HEK293 (cell line): Measurements from ENCODE around the gene RBM39.

Experiments
- CTCF ChIA-PET: fragments of 350-600 bp; formaldehyde crosslinking; extraction: SDS; loops from one replicate; lab custom pipeline; 2021; ENCODE audit warnings: antibody characterized with exemption; lab: Yijun Ruan, JAX
- POLR2A ChIA-PET: fragments of 300-600 bp; formaldehyde crosslinking; extraction: SDS; loops from one replicate; lab custom pipeline; 2020; ENCODE audit warnings: antibody characterized with exemption, inconsistent platforms; lab: Yijun Ruan, JAX
- H3K27ac ChIP-seq: fragments of 200-500 bp; sonication (Bioruptor generic); 2 replicates; pipeline ENCODE4 v1.5.1; 2014; ENCODE audit warnings: low read depth, low read length, control low read depth, inconsistent platforms; ENCODE audit errors: extremely low read depth
- H3K36me3 ChIP-seq, 2 experiments: fragments of 200-500 bp in 1 of 2; sonication (Bioruptor generic) in 1 of 2; 1 replicate in 1 of 2; 2 replicates in 1 of 2; pipeline ENCODE4 v1.5.1; 2014 to 2017; ENCODE audit warnings: inconsistent platforms in 2 of 2, low read length in 2 of 2; ENCODE audit not compliant: control insufficient read depth in 2 of 2, insufficient read depth in 1 of 2
- H3K4me1 ChIP-seq: fragments of 200-500 bp; sonication (Bioruptor generic); 2 replicates; pipeline ENCODE4 v1.5.1; 2014; ENCODE audit warnings: mild to moderate bottlenecking, low read length, inconsistent platforms; ENCODE audit not compliant: control insufficient read depth, insufficient read depth
- H3K4me3 ChIP-seq: 2 replicates; pipeline ENCODE4 v1.5.1; 2011; ENCODE audit warnings: low read depth, mild to moderate bottlenecking, control low read depth, low read length, moderate library complexity
- H3K9me3 ChIP-seq: fragments of 200-500 bp; sonication (Bioruptor generic); 2 replicates; pipeline ENCODE4 v1.5.1; 2014; ENCODE audit warnings: low read depth, low read length, inconsistent platforms; ENCODE audit not compliant: control insufficient read depth, insufficient read depth
- EGR2 ChIP-seq: fragments of 450-650 bp; formaldehyde crosslinking; IDR thresholded peaks from 2 replicates; pipeline ENCODE4 v1.5.1; 2016; ENCODE audit warnings: low read depth, missing biosample characterization, missing genetic modification characterization
- REPIN1 ChIP-seq: fragments of 450-650 bp; formaldehyde crosslinking; IDR thresholded peaks from 2 replicates; pipeline ENCODE4 v1.5.1; 2017; ENCODE audit warnings: missing biosample characterization, missing genetic modification characterization, low read depth
- TRIM28 ChIP-seq: IDR thresholded peaks from 2 replicates; pipeline ENCODE4 v1.6.1; 2011; ENCODE audit warnings: low read length, control low read depth, borderline replicate concordance
- ZBTB8A ChIP-seq: fragments of 450-650 bp; formaldehyde crosslinking; IDR thresholded peaks from 2 replicates; pipeline ENCODE4 v1.5.1; 2016; ENCODE audit warnings: missing biosample characterization, missing genetic modification characterization
- ZFHX2 ChIP-seq: fragments of 450-650 bp; formaldehyde crosslinking; conservative IDR thresholded peaks from 2 replicates; pipeline ENCODE4 v1.5.1; 2016; ENCODE audit warnings: missing biosample characterization, missing genetic modification characterization
- ZIC2 ChIP-seq: fragments of 450-650 bp; formaldehyde crosslinking; IDR thresholded peaks from 2 replicates; pipeline ENCODE4 v1.5.1; 2016; ENCODE audit warnings: missing biosample characterization, missing genetic modification characterization
- ZNF335 ChIP-seq: fragments of 450-650 bp; formaldehyde crosslinking; conservative IDR thresholded peaks from 2 replicates; pipeline ENCODE4 v1.5.1; 2016; ENCODE audit warnings: missing biosample characterization, missing genetic modification characterization
- ZNF521 ChIP-seq: fragments of 450-650 bp; formaldehyde crosslinking; IDR thresholded peaks from 2 replicates; pipeline ENCODE4 v1.5.1; 2017; ENCODE audit warnings: missing biosample characterization, mild to moderate bottlenecking, missing genetic modification characterization
- ZNF600 ChIP-seq: fragments of 450-650 bp; formaldehyde crosslinking; IDR thresholded peaks from 2 replicates; pipeline ENCODE4 v1.5.1; 2016; ENCODE audit warnings: missing biosample characterization, missing genetic modification characterization
- ZNF664 ChIP-seq: fragments of 450-650 bp; formaldehyde crosslinking; IDR thresholded peaks from 2 replicates; pipeline ENCODE4 v1.5.1; 2016; ENCODE audit warnings: missing biosample characterization, missing genetic modification characterization
- ZNF707 ChIP-seq: fragments of 450-650 bp; formaldehyde crosslinking; IDR thresholded peaks from 2 replicates; pipeline ENCODE4 v1.5.1; 2016; ENCODE audit warnings: missing biosample characterization, missing genetic modification characterization
- ZNF777 ChIP-seq: fragments of 450-650 bp; formaldehyde crosslinking; IDR thresholded peaks from 2 replicates; pipeline ENCODE4 v1.5.1; 2017; ENCODE audit warnings: missing biosample characterization, missing genetic modification characterization, borderline replicate concordance
- ZNF792 ChIP-seq: fragments of 450-650 bp; formaldehyde crosslinking; IDR thresholded peaks from 2 replicates; pipeline ENCODE4 v1.5.1; 2016; ENCODE audit warnings: missing biosample characterization, missing genetic modification characterization
- ZSCAN18 ChIP-seq: fragments of 450-650 bp; formaldehyde crosslinking; IDR thresholded peaks from 2 replicates; pipeline ENCODE4 v1.5.1; 2016; ENCODE audit warnings: missing biosample characterization, missing genetic modification characterization
- TF ChIP-seq, protein P1 (sequence below): fragments of 450-650 bp; formaldehyde crosslinking; conservative IDR thresholded peaks from 2 replicates; pipeline ENCODE4 v1.5.1; 2016; ENCODE audit warnings: low read depth, missing biosample characterization, missing genetic modification characterization
- TF ChIP-seq, protein P2 (sequence below): fragments of 450-650 bp; formaldehyde crosslinking; IDR thresholded peaks from 2 replicates; pipeline ENCODE4 v1.5.1; 2016; ENCODE audit warnings: missing biosample characterization, missing genetic modification characterization

Gene RBM39

DNA sequence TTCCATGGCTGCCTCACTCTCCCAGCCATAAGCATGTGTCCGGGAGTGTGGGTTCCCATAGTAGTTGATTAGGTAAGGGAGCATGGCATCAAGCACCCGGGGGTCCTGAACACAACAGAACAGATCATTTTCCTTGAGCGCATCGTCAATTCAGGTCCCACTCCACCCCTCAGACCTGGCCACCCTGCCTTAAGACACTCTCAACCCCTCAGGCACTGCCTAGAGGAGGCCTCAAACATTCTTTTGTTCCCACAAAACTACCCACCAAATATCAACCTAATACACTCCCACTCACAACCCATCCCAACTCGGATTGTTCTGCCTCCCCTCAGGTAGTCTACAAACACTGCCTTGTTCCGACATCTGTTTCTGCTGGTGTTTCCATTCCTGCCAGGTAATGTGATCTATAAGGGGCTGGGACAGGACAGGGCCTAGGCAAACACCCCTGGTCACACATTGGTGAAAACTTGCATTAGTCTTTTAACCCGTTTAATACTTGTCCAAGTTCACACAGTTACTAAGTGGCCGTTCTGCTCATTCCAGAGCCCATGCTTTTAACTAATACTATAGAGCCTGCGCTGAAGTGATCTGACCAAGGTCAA is 44.3 kb downstream of the RBM39 start:
- TF ChIP-seq ZNF335 (peak; percentile 35), ZNF664 (0 out of 2 replicates have a peak, but pooled peaks have one; percentile 7), ZIC2 (no peak), ZNF707 (tag by site-specific recombination) (no peak), ZNF600 (tag by site-specific recombination) (peak; percentile 77), ZNF521 (tag by site-specific recombination) (no peak), EGR2 (tag by site-specific recombination) (peak; percentile 69), ZFHX2 (tag by site-specific recombination) (peak; percentile 64; the same call in 1 of the 2 replicates)
- TF ChIP-seq, protein P1, sequence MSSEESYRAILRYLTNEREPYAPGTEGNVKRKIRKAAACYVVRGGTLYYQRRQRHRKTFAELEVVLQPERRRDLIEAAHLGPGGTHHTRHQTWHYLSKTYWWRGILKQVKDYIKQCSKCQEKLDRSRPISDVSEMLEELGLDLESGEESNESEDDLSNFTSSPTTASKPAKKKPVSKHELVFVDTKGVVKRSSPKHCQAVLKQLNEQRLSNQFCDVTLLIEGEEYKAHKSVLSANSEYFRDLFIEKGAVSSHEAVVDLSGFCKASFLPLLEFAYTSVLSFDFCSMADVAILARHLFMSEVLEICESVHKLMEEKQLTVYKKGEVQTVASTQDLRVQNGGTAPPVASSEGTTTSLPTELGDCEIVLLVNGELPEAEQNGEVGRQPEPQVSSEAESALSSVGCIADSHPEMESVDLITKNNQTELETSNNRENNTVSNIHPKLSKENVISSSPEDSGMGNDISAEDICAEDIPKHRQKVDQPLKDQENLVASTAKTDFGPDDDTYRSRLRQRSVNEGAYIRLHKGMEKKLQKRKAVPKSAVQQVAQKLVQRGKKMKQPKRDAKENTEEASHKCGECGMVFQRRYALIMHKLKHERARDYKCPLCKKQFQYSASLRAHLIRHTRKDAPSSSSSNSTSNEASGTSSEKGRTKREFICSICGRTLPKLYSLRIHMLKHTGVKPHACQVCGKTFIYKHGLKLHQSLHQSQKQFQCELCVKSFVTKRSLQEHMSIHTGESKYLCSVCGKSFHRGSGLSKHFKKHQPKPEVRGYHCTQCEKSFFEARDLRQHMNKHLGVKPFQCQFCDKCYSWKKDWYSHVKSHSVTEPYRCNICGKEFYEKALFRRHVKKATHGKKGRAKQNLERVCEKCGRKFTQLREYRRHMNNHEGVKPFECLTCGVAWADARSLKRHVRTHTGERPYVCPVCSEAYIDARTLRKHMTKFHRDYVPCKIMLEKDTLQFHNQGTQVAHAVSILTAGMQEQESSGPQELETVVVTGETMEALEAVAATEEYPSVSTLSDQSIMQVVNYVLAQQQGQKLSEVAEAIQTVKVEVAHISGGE (tag by site-specific recombination), result peak; percentile 50
- CTCF ChIA-PET, result no interaction called here

DNA sequence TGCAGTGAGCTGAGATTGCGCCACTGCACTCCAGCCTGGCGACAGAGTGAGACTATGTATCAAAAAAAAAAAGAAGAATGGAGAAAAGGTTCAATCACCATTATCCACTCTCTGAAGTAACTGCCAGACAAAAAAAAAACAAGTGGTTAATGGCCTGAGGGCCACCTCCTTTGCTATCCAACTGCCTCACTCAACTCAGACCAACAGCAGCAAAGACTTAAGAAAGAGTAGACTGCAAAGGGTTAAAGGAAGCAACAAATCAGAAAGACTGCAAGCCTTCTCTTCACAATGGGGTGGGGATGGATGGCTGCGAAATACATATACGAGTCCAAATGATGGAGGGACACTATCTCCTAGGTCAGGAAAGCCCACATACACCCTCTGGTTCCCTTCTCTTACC is 46.1 kb downstream of the RBM39 start:
- ChIA-PET CTCF (interaction anchor here (0.7 to 0.9 kb wide), 2 partner anchors 258 to 357 kb away, joined by 3 read pairs; partner anchors contain the start of gene SCAND1), POLR2A (no interaction called here)
- TF ChIP-seq ZSCAN18 (no peak), TRIM28 (no peak), ZNF792 (tag by site-specific recombination) (no peak), REPIN1 (tag by site-specific recombination) (no peak), ZNF777 (tag by site-specific recombination) (no peak), ZBTB8A (tag by site-specific recombination) (no peak)
- TF ChIP-seq, protein P2, sequence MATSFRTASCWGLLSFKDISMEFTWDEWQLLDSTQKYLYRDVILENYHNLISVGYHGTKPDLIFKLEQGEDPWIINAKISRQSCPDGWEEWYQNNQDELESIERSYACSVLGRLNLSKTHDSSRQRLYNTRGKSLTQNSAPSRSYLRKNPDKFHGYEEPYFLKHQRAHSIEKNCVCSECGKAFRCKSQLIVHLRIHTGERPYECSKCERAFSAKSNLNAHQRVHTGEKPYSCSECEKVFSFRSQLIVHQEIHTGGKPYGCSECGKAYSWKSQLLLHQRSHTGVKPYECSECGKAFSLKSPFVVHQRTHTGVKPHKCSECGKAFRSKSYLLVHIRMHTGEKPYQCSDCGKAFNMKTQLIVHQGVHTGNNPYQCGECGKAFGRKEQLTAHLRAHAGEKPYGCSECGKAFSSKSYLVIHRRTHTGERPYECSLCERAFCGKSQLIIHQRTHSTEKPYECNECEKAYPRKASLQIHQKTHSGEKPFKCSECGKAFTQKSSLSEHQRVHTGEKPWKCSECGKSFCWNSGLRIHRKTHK, result no peak
- Histone ChIP-seq H3K36me3 (peaks cover 16 to 32% of the 10 kb centered on the region in 2 experiments; a peak in 2 of 3 replicates), H3K4me1 (0 out of 2 replicates have a peak, but pooled peaks cover 4% of the 10 kb centered on the region), H3K27ac (no peak overlapping the region), H3K4me3 (no peak overlapping the region), H3K9me3 (no peaks in the 10 kb centered on the region)

More for the DNA sequence above, 44.3 kb downstream of the RBM39 start:
- no peaks in the 10 kb centered on the region for H3K9me3 ChIP-seq
- peaks cover 10 to 46% of the 10 kb centered on the region in 2 experiments; a peak in 2 of 3 replicates for H3K36me3 ChIP-seq
- POLR2A ChIA-PET, result no interaction called here
- H3K27ac ChIP-seq, result no peak overlapping the region
- H3K4me3 ChIP-seq, result peak overlapping the region; percentile 75; the same call in 1 of the 2 replicates
- 0 out of 2 replicates have a peak, but pooled peaks cover 4% of the 10 kb centered on the region for H3K4me1 ChIP-seq
